ENCODE results near the gene PRDM16. TPM values are rescaled to one million over a fixed set of nuclear protein-coding genes. Genes with fewer than 3 reads are reported as not detected.

PRDM16 gene
- total RNA-seq, 1 donor from 2014 or later: 1.5 TPM

DNA sequence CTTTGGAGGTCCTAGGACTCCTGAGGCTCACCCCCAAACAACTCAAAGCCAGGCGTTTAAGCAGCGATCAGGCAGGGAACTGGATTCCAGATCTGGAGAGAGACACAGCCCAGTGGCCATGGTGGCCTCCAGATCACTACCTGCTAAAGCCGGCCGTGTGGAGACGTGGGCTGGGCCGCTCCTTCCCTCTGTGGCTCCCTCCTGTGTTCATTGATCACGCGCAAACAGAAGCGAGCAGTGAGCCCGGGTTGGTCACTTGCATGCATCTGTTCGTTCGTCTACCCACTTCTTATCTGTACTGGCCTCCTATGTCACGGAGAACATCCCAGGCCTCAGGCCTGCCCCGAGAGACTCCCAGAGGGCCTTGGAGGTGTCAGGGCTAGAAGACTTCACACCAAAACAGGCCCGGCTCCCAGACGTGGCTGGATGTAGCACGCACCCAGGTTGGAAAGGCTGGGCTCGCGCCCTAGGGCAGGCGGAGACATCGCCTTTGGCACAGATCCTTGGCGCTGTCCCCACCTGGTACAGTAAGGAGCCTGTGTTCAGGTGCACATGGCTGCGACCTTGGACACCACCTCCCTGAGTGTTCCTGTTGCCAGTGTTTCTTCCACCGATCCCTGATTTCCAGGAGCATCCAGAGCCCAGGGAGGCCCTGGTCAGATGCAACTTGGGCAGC lies 308.7 kb downstream of the PRDM16 start:
- DNase-seq: no peak

DNA sequence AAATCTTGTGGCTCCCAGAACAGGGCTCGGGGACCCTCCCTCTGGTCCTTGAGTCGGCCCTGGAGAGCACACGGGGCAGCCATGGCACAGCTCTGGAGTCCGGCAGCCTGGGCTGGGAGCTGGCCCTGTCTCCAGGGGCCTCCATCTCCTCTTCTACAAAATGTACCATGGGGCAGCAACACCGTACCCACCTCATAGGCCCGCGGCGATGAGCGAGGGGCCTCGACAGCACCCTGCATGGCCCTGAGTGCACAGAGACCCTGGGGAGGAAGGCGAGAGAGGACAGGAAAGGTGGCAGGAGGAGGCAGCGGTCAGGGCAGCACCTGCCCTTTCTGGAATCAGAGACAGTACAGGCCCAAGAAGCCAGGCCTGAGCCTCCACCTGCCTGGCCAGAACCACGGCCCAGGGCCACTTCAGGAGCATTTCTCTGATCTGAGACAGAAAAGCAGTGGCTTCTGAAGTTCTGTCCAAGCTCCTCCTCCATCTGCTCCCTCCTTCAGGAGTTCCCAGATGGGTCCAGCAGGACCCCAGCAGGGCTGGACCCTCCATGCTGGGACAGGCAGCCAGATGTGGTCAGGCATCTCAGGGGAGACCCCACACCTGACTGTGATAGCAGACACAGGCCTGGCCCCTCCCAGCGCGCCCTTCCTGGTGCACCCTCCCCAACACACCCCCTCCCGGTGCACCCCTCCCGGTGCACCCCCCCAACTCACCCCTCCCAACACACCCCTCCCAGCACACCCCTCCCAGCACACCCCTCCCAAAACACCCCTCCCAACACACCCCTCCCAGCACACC lies 309.6 kb downstream of the PRDM16 start:
- no peak for DNase-seq

DNA sequence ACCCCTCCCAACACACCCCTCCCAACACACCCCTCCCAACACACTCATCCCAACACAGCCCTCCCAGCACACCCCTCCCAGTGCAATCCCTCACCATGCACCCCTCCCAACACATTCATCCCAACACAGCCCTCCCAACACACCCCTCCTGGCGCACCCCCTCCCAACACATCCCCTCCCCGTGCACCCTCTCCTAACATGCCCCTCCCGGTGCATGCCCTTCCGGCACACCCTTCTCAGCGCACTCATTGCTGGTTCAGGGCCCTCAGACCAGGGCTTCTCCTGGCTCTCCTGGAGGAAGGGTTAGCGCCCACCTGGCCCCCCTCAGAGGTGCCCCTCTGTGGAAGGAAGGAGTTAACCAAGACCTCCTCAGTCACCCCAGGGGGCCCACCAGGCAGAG lies 310.9 kb downstream of the PRDM16 start:
- no peak for DNase-seq

DNA sequence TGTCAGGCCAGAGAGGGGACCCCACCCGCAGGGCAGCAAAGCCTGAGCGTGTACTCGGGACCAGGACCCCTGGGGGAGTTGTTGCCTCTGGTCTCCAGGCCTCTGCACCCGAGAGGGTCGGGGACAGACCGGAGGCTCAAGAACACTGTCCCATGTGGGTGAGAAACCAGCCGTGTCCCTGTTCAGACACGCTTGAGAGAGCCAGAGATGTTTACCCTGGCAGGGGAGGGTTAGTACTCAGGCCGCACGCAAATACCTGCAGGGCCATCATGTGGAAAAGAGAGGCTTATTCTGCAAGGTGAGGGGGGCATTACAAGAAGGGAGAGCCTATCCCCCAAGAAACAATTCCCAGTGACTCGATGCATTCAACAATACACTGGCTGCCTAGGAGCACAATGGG lies 311.5 kb downstream of the PRDM16 start:
- no peak for DNase-seq

DNA sequence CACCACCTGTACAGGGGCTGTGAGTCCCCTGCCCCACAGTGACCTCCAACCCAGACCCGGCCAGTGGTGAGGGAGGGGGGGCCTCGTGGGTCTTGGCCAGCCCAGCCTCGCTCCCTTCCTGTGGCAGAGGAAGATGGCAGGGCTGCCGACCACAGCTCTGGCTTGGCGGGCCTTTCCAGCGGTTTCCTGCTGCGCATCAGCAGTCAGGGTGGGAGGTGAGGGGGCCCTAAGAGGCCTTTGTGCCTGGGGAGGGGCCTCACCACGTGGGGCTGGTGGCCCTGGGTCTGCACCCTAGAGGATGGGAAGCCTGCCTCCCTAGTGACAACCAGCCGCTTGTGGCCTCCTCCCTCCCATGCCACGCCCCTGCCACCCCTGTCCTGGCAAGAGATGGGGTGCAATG lies 312.9 kb downstream of the PRDM16 start:
- DNase-seq: no peak

DNA sequence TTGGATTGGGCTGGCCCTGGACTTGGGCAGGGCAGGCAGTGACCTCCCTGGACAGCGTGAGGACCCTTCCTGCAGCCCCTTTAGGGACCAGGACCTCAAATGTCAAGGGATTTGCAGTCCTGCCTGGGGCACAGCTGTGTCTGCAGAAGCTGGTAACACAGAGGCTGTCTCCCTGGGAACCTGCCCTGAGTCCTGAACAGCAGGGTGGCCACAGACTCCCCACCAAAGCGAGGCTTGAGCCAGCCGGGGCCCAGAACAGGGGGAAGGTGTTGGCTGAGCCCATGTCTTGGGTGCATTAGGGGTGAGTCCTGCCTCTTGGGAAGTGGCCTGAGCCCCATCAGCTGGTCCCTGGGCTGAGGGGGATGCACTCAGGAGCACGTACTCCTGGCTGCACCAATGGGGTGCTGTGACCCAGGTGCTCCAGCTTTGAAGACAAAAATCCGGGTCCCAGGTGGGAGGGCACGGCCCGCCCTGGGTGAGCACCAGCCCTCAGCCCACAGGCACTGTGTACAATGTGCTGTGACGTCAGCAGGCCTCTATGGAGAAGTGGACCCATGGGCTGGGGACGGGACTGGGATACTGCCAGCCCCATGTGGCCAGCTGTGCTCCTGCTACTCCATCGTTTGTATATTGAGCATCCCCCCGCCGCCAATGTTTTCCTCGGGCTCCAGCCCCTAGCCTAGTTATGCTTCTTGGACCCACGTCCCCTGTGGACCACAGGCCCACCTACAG lies 313.5 kb downstream of the PRDM16 start:
- no peak for DNase-seq

DNA sequence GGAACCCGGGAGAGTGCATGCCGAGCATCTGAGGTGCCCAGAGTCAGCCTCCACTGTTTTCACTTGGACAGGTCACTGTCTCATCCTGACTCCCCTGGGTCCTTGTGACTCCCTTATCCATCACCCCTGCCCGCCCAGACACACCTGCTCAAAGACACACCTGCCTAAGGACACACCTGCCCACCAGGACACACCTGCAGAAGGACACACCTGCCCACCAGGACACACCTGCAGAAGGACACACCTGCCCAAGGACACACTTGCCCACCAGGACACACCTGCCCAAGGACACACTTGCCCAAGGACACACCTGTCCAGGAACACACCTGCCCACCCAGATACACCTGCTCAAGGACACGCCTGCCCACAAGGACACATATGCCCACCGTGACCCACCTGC lies 314.7 kb downstream of the PRDM16 start:
- no peak for DNase-seq

DNA sequence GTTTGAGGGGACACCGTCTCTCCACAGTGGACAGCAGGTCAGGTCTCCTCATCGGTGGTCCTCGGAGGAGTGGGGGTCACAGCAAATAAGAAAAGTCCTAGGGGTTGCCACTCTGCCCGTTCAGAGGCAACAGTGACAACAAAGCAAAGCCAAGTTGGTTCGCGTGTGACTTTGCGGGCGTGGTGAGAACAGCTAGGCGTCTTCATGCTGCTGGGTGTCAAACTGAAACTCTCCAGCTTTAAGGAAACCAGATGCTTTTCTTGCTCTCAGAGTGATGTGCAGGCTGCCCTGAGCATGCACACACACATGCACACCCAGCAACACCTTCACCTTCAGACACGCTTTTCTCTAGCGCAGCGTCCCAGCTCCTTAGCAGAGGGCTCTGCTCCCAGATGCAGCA lies 315.4 kb downstream of the PRDM16 start:
- DNase-seq: no peak

DNA sequence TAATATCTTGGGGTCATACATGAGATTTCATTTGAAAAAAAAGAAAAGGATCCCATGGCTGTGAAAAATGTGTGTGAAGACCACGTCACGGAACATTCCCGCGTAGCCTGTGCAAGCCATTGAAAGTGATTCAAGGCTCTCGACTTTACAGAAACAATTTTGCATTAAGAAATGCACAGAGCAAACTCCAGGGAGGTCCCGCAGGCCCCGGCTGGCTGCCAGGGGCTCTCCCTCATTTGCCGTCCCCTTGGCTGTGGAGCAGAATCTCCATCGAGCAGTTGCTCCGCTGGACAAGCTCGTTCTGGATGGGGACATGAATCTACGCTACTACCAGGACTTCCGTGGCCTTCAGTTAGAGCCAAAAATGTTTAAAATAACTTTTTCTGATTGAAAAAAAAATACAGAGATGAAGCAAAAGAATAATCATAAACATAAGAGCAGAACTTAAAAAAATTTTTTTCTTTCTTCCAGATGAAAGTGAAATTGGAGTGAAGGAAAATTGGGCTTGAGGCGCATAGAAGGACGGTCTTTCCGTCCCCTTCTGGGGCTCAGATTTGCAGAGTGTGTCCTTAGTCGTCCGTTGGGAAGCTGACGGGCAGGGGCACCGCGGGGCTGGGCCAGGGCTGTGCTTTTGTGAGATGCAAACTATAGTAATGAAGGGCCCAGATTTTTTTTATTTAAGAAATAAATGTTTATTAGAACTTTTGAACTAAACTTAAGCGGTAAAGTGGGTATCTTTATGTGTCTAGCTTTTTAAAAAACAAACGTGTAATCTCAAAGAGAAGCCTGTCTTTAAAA lies 317.4 kb downstream of the PRDM16 start:
- no peak for DNase-seq

DNA sequence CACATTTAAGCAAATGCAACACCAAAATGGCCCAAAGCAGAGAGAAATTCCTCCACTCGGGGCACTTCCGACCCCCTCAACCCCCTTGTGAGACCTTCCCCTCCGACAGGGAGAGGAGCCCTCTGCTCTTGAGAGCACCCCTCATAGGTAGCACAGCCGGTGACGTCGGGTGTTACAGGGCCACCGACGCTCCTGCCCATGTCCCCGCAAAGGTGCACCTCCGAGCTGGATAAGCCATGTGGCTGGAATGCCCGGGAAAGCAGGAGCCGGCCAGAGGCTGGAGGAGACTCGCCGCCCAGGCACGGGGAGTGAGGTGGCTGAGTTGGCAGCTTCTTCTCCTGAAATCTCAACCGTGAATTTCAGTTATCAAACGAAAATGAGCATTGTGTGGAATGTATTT lies 318.4 kb downstream of the PRDM16 start:
- DNase-seq: no peak

DNA sequence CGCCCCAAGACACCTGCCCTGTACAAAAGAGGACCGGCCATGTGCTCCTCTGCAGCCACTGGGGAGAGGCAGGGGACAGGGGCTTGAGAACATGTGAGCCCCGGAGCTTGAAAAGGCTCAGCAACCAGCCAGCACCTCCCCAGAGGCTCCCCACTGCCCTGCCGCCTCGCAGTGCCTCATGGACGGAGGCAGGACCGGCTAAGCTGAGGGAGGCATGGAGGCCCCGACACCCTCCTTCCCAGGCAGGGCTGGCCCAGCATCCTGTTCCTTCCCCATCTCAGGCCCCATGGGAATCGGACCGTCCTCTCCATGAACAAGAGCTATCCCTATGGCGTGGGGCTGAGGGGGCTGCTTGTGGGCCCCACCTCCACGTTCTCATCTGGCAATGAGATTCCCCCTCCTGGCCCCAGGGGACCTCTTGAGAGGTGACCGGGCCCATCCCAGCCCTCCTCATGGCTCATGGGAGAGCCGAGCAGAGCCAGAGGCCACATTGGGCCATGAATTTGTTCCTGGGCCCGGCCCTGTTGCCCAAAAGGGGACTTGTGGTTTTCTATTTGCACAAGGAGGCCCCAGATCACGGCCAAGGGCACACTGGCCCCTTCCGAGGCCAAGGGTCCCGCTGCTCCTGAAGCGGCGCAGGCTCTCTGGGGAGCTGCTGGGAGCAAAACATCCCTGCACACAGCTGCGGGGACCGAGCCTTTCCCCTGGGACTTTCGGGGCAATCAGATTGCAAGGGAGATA lies 320.3 kb downstream of the PRDM16 start:
- no peak for DNase-seq

DNA sequence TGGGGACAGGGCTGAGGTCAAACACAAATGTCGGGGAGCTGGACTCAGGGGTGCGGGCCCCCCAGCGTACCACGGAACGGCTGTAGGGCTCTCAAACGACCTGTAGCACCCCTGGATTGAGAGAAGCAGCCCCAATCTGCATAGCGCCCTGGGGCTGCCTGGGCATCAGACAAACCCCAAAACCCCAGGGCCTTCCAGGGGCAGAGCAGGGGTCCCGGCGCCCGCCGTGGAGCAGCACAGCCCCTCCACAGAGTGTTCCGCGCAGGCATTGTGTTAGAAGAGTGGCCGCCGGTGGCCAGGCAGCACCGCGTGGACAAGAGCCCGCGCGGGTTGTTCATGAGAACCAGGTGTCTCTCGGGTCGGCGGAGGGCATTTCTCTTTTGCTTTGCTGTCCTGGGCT lies 321.3 kb downstream of the PRDM16 start:
- no peak for DNase-seq

DNA sequence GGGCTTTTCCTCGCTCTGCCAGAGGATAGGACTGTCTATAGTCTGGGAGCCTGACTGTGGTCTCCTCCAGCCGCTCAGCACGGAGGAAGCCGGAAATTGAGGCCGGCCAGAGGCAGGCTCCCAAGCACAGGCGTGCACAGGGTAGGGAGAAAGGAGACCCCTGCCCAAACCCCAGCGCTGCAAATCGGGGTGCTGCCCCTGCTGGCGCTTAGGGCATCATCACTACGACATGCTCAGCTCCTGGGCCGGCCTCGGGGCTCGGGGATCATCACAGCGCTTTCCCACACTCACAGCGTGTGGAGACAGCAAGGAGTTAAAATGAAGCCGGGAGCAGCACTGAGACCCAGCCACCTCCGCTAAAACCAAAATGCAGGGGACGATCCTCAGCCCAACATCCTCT lies 322.7 kb downstream of the PRDM16 start:
- no peak for DNase-seq

DNA sequence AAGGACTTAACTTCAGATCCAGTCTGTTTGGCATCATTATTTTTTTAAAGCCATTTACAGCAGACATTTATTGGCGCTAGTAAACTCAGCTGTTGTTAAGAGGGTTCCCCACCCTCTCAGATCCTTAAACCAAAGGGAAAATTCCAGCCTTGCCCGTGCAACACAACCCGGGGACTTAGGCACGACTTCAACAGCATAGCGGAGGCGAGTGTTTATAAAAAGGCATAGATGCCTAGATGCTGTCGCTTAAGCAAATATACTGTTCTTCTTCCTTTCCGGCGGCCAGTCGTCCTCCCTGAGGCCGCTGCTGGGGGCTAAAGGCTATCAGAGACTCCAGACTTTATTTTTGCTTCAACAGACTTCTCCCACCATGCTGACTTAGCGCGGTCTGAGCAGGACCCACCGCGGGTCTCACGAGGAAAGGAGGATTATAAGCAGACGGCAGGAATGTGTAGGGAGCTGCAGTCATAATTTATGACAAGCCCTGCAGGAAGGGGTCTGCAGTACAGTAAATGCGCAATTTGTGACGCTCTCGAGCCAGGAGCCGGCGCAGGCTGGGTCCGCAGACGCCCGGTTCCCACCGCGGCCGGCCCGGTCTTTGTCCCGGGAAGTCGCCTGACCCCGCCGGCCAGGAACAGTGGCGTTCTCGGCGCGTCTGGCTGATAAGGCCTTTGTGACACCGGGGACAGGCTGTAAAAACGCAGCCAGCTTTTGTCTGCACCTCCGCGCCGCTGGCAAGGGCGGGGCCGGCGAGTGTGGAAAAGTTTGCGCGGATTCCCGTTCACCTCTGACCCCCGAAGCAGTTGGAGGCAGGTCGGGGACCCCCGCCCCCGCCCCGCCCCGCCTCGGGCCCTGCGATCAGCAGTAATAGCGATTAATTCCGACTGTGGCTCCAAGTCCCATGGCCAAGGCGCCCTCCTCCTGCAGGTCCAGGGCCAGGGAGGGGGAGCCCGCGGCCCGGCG lies 324.3 kb downstream of the PRDM16 start:
- no peak for DNase-seq

DNA sequence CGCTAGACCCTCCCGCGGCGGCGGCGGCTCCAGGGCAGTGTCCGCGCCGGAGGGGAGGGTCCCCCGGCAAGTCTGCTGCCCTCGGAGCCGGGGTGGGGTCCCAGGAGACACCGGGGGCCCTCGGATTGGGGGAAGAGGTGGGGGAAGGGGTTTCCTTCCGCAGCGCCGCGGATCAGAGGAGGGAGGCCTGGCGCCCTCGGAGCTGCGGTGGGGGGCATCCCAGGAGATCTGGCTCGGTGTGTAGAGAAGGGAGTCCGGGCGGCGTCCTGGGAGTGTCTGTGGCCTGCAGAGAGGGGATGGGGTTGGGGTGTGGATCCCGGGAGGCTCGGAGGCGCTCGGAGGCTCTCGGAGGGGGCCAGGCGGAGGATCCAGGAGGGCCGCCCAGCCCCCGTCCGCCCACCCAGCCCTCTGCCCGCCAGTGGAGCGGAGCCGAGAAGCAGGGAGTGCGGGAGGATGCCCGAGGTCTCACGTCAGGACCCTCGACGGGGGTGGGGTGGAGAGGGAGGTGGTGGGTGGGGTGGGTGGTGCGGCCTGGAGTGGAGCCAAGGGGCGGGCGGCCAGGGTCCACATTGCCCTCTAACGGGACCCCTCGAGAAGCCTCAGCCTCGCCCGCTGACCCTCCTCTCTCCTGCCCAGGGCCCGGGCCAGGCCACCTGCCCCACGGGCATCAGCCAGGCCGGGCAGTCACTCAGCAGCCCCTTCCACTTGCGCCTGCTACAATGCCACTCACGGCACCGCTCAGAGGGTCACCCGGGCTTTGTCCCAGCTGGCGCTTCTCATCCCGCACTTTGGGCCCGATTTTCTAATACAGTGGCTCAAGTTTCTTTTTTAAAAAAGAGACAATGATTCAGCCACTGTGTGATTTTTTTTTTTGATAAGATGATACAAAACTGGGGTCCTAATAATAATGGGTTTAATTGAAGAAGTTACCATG lies 325.3 kb downstream of the PRDM16 start:
- no peak for DNase-seq

DNA sequence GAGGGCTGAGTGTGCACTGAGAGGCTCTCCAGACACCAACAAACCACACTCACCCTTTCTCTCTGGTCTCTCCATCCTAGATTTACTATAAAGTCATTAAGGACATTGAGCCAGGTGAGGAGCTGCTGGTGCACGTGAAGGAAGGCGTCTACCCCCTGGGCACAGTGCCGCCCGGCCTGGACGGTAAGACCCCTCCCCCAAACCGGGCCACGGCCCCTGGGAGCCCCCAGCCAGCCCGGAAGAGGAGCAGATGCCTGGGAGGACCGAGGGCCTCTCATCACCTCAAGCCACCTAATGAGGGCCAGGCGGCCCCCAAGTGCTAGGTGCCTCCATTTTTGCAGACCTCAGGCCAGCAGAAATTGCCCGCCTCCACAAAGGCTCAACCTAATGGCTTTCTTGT lies 327.4 kb downstream of the PRDM16 start:
- DNase-seq: no peak

DNA sequence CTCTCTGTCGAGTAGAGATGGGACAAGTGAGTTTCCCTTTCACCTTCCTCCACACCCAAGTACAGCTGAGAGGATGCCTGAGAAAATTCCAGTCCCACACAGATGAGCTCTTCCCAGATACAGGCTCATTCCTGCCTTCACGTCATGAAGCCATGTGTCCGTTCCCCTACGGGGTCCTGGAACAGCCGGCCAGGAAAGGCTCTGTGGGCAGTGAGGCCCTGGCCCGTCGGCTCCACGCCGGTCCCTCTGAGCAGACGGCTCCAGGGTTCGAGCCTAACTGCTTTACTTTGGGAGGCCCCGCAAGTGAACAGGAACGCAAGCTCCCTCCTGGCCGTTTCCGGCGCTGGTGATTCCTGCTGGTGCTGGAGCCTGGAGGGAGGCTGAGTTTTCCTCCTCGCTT lies 328.3 kb downstream of the PRDM16 start:
- no peak for DNase-seq

DNA sequence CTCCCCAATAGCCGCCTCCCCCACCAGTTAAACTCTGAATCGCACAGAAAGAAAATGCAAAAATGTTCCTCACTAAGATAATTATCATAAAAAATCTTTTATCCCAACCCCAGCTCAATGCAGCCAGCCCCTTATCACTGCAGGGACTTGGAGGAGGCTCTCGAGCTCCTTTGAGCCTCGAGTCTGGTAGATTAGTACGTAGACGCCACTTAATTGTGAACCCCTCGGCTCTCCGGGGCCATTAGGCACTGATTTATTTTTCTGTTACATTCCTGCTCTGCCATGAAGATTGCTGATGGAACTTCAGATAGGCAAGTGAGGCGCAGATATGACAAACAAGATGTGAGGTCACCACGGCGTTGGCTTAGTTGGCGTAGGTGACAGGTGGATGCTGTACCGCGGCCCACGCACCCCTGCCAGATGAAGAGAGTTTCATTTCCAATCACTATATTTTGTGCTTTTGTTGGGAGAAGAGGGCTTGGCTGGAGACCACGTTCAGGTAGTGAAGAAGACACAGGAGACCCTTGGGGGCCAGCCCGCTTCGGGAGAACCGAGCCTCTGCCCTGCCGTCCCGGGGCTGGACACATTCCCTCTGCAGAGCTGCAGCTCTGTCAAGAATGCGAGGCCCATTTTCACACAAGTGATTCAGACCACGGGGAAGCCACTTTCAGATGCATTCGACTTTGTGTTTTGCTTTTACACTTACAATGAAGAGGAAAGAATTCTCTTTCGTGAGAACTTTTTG lies 329.6 kb downstream of the PRDM16 start:
- DNase-seq: no peak

DNA sequence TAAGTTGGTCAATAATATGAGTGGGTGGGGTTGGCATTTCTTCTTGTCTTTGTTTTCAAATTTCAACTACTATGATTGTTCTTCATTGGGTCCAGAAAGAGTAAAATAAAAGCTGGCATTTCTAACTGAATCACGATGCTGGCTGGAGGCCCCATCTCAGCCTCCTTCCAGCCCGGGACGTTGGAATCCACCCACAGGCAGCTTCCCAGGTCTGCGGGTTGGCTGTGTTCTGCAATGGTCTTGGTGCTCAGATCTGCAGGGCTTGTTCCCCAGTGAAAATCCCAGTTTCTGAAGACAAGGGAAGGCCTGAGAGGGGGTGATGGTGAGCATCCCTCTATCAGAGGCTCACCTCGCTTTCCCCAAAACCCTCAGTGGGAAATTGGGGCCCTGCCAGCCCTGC lies 330.7 kb downstream of the PRDM16 start:
- DNase-seq: no peak
